NCI-H2081 (cell line): ENCODE measurements around the gene KCNJ14.

Experiments
- DNase-seq, 2 experiments: peaks; one replicate each; lab custom pipeline; 2025; lab: John Stamatoyannopoulos, UW

Gene KCNJ14

DNA sequence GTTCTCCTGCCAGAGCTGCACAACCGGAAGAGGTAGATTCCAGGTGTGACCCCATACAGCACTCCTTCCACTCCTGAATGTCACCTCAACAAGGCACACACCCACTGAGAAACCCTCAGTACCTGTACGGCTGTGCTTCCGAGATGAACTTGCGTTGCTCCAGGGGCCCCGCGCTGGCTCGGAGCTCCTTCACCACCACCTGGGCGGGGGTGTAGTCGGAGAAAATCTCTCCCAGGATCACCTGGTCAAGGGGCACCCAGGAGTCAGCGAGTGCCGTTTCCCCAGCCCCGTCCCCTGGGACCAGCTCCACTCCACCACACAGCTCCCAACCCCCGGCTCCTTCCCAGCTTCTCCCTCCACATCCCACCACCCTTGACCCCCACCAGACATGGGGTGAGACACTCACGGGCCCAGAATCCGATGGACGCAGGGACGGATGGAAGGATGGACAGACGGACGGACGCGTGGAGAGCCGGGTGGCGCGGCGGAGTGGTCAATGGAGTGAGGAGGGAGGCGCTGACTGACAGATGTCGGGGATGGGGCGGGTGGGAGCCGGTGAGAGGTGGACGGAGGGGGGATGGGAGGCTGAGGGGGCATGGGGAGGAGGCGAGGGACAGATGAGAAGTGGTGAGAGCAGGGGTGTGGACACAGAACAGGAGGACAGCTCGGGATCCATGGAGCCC lies 53.5 kb downstream of the KCNJ14 start:
- DNase-seq = no peak

DNA sequence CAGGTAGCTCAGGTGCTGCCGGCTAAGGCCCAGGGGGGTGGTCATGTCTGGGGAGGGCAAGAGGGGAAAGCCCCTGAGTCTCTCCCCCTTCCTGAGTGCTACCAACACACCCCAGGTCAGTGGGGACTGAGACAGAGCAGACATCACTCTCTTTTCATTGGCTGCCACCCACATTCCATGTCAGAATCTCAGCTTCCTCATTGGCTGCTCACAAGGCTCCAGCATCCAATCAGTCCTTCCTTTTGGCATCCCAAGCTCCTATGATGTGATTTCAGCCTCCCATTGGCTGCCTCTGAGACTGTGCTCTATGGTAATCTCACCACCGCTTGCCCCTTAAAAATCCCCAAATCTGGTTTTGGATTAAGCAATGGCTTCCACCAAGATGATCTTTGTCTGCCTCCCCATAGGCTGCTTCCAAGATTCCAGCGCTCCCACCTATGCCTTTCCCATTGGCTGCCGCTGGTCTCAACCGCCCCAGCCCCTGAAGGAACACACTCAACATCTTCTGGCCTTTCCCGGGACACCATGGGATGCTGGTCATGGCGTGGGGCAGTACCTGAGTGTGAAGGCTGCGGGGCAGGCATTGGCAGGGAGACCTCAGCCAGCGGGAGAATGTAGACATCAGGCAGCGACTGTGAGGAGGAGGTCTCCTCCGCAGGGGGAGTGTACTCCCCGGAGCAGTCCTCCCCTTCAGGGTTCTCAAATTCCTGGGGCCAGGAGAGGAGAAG lies 54.3 kb downstream of the KCNJ14 start:
- DNase-seq = no peak

DNA sequence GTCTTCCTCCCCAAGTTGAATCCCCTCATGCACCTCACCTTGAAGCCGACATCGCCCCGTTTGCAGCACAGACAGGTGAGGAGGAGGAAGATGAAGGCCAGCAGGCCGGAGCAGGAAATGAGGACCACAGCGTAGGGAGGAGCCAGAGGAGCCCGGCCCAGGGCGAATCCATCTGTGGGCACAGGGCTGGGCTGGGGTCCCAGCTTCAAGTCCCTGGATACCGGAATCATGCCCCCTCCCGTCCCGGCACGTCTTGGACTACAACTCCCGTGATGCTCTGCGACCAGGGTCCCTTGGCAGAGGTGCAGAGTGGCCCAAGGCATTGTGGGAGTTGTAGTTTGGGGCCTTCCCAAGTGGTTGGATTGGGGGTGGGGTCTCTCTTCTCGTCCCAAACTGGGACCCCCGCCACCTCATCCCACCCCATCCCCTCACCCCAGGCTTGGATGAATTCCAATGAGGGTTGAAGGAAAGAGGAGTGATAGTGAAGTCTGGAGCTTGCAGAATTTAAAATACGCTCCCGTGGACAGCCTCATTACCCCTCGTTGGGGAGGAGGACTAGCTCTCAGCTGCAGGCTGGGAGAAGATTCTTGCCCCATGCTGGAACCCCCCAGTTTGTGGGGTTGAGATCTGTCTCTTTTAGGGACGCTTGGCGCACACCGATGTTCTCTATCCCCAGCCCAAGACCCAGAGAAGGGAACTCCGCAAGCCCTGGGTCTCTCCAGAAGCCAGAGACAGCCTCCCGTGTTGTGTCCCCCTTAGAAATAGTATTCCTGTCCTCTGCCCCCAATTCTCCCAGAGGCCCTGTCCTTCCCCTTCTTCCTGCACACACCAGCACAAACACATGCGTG lies 55.3 kb downstream of the KCNJ14 start:
- DNase-seq = peak; percentile 53 to 64

- DNase-seq = no peak
These were observed 56.0 kb downstream of the KCNJ14 start for GRCh38 chr19:48511321-48511731.

- peak; percentile 75 to 78 for DNase-seq
These were observed 56.6 kb downstream of the KCNJ14 start, which contains the start of gene LMTK3 for GRCh38 chr19:48511800-48512503. TSS of gene LMTK3 (minus strand) at chr19:48511835. CDS start at chr19:48511576, 259 bp downstream.

DNA sequence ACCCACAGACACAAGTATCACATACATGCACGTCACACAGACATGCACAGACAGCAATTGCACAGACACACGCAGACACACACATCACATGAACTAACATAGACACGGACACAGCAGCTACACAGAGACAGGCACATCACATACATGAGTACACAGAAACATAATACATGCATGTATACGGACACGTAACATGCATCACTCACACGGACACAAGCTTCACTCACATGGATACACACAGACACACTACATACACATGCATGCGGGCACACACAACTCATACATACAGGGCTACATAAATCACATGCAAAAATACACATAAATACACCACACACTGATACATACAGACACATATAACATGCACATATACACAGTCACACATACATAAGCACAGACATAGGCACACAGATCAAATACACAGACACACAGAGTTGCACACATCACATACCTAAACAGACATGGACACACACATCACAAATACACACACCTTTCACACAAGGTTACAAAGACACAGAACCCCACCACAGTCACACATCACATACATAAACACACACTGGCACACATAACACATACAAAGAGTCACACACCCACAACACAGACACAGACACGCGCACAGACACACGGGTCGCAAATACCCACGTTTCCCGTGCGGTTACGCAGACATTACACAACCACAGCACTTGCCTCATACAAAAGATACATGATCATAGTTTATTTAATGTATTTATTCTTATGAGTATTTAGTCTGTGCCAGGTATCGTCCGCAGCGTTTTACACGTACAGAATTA lies 57.3 kb downstream of the KCNJ14 start:
- DNase-seq = no peak

DNA sequence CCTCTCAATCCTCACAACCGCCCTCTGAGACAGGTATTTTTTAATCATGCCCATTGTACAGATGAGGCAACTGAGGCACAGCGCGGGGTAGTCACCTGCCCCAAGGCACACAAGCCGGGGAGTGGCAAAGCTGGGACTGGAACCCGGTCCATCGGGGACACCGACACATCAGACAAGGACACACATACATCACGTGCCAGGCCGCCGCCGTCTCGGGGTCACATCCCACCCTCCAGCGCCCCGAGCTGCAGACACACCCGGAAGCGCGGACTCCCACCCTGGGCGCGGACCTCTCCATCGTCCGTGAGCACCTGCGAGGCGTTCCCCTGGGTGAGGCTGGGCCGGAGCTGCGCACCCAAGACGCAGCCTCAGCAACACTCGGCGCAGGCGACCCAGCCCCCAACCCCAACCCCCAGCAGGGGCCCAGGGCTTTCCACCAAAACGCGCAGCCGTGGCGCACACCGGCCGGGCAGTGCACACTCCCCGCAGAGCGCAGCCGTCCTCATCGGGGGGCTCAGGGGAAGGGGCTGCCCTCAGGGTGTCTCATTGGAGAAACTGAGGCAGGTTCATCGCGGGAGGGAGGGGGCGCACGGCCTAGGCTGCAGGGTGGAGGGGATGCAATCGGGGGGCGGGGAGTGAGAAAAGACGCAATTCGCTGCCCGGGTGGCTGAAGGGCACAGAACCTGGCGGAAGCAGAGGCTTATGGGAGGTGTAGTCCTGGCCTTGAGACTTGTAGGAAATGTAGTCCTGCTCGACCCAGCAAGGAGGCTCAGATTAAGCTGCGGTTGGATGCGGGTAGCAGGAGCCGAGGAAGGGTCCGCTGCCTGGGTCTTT lies 58.1 kb downstream of the KCNJ14 start:
- peak; percentile 60 to 85 for DNase-seq

DNA sequence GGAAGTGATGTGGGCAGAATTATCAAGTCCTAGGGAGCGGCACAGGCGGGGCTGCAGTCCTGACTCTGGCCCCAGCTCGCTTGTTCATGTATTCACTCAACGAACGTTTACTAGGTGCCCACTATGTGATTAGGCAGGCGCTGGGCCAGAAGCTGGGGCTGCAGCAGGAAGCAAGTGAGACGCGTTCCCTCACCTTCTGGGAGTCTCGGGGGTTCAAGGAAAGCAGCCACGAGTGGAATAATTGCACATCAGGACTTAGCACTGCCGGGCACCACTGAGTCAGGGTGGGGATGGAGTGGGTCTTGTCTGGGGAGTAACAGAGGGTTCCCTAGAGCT lies 58.7 kb downstream of the KCNJ14 start:
- no peak for DNase-seq

- DNase-seq = no peak
These were observed 61.2 kb downstream of the KCNJ14 start for GRCh38 chr19:48516536-48516935.
